Limb (tissue), 2 donors: ENCODE data around the gene SLC27A6.

Experiments used
- DNase-seq, 2 donors: peaks; one replicate each; pipeline ENCODE4 v3.0.0-alpha.2; 2016; ENCODE audit errors: extremely low spot score in 2 of 2

Gene SLC27A6

DNA sequence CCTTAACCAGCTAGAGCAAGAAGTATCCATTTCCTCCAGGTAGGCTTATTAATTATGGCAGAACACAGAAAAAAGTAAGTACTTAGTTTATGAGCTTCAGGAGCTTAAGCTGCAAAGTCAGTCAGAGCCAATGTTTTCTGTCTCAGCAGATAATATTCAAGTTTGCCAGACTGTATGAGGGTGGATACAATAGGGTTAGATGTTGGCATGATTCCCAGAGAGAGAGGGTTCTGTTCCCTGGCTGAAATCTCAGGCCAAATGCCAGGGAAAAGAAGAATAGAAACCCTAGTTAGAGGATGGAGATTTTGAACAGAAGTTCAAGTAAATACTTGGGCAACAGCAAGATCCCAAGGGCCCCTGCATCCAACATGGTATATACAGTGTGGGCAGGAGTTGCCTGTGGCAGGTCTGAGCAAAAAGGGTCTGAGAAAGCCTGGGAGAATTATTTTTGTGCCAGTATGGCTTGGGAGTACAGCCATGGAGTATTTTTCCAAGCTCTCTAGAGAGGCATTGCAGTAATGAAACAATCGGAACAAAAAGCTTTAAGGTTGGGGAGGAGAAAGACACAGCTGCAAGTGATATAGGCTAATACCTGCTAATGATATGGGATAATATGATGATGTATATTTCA, 98.3 kb downstream of the SLC27A6 start:
- DNase-seq, result peak in 1 of 2 donors; percentile 65

DNA sequence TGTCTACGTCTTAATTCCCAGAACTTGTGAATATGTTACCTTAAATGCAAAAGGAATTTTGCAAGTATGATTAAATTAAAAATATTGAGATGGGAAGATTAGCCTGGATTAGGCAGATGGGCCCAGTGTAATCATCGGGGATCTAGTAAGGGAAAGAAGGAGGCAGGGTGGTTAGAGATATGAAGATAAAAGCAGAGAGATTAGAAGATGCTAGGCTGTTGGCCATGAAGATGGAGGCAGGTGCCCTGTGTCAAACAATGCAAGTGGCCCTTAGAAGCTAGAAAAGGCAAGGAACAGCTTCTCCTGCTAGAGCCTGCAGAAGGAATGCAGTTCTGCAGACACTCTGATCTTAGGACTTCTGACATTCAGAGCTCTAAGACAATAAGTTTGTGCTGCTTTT, 100.4 kb downstream of the SLC27A6 start:
- no peak for DNase-seq

DNA sequence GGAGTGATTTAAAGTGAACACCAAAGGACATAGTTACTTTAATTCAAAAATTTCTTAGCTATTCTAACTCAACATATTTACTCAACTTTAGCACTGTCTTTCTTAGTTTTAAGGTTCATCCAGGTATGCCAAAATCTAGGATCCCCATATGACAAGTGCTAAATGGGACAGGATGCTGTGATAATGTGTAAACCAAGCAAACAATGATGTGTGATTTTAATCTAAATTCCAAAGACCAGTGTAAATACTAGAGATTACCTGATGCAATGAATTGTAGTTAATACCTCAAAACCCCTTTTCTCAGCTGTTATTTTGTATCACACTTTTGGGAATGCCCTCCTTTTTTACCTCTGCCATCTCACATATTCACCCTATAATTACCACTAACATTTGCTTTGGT, 102.5 kb downstream of the SLC27A6 start:
- no peak for DNase-seq

DNA sequence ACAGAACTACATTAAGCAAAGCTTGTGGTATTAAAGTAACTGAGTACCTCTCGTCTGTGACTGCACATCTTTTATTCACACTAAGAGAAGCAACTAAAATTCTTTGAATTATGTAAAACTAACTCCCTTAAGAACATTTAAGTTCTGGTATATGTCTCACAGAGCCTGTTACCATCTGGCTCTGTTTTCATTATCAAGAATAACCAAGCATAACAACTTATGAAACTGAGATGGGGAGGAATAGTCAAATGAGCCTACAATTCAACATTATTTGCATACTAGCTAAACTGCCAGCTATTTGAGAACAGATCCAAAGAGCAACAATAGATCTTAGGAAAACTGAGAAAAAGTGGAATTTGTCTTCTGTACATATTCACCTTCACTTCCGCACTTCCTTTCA, 104.0 kb downstream of the SLC27A6 start:
- DNase-seq, result no peak

DNA sequence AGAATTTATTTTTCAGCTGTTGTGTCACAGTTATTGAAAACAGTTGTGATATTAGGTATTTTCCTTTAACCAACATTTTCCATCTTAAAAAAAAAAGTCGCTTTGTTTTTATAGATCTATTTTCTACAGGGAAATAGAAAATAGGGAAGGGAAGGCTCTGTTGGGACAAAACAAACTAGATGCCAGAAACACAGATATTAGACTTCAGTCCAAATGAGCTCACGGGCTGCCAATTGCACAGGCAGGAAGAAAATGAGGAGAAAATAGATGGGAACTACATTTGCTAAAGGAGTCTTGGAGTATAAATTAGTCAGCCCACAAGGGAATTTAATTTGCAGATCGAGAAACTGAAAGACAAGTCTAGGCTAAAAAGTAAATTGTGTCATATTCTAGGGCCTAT, 107.8 kb downstream of the SLC27A6 start:
- DNase-seq, result no peak

DNA sequence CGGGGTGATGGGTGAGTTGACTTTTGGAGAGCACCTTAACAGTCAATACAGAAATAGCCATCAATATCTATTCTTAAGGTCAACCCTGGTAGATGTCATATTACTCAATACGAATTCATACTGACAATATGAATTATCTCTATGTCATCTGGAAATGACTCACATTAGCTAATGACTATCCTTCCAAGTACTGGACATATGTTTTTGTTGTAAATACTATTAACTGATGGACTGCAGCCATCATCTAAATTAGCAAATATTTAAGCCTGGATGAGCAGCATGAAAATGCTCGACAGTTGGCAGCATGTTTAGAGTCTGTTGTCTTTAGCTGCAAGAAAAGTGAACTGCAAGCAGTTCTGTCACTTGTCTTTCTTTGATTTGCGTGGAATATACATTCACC, 109.6 kb downstream of the SLC27A6 start:
- no peak for DNase-seq

DNA sequence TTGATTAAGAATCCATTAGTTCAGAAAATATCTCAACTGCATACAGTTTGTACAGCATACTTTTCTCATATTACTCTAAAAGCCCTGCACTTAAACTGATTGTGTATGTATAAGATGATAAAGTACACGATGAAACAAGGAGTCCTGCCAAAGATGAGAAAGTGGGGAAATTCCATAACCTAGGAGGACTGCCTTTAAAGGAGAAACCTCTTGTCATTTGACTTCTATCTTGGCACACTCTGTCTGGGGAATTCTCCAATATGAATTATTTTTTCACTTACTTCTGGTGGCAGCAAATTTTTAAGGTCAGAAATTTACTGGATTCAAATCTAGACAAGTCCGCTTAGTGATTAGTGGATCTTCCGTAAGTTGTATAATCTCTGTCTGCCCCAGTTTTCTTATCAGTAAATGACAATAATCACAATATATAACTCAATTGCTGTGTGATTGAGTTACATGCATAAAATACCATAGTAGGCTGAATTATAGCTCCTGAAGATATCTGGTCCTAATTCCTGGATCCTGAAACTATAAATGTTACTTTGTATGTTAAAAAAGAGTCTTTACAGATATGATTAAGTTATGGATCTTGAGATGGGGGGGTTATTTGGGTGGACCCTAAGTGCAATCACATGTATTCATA, 112.3 kb downstream of the SLC27A6 start:
- DNase-seq, result no peak

DNA sequence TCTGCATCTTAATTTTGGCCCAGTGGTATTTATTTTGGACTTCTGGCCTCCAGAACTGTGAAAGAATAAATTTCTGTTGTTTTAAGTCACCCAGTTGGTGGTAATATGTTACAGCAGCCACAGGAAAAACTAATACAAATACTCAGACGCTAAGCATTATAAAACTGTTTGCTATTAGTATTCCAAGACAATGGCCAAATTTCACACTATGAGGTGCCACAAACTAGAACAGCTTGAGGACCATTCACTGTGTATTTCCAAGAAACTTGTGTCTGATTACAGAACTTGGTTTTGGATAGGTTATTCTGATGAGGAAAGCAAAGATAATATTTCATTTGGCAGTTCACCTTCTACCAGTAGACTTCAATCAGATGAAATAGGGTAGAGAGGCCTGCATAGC, 113.0 kb downstream of the SLC27A6 start:
- no peak for DNase-seq

DNA sequence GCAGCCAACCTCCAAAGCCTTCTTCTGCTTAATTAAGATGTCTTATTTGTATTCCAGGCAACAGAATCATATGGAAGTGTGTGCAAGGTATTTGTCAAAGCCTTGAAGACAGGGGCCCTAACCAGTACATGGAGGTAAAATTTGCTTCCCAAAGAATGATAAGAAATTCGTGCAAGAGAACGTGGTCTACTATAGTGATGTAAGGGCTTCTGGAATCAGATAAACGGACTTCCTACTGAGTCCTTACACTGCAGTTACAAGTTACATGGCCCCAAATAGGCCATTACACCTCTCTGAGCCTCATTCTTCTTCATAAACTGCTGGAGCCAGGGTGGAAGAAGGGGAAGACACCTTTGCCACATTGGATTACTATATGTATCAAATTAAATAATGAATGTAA, 113.4 kb downstream of the SLC27A6 start:
- no peak for DNase-seq

DNA sequence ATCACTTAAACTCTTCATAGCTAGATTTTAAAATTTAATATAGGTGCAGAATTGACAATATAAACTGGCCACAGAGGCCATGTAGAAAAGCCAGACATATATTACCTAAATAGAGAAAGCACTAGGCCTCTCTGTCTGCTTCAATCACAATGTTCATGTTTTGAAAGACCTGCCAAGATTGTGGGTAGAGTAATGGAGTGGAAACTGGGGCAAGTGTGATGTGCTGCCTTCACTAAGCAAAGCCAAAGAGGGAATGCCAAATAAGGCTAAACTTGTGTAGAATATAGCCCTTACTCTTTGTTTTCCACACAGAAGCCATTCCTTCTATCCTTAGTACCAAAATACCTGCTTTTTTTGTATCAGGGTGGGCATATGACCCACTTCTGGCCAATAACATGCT, 114.2 kb downstream of the SLC27A6 start:
- DNase-seq, result no peak

DNA sequence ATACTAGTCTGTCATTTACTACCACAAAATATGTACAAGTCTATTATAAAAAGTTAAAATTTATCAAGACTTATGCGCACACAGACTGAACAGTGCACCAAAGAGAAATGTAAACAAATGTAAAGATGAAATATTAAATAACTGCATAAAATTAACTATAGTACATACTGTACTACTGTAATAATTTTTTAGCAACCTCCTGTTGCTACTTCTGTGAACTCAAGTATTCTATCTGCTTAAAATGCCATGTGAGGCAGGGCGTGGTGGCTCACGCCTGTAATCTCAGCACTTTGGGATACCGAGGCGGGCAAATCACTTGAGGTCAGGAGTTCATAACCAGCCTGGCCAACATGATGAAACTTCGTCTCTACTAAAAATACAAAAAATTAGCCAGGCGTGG, 115.5 kb downstream of the SLC27A6 start:
- DNase-seq, result no peak

DNA sequence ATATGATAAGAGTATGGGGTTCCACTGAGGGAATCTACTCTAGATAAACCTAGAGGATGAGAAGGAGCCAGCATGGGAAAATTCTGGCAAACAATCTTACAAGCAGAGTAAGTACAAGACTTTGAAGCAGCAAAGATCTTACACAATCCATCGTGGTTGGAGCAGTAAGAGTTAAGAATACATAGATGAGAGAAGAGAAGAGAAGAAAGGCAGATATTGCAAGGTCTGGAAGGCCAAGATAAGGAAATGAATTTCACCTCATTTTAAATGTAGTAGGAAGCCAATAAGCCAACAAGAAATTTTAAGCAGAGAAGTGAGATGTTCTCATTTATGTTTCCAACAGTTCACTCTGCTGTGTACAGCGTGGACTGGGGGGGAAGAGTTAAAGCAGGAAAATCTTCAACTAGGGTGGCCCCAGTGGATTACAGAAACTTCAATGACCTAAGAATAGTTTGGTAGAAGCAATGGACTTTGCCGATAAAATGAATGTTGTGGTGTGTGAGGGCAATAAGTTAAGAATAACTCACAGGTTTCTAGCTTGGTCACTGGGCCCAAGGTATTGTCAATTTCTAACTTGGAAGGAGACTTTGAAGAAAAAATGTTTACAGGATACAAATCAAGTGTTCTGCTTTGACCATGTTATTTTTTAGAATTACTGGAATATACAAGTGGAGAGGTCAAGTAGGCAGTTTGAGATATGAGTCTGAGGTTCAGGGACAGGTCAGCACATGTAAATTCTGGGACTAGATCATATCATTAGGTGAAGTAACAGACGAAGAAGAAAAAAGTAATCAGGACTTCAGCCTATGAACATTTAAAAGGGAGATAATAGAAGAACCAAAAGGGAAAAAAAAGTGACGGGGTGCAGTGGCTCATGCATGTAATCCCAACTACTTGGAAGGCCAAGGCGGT, 117.2 kb downstream of the SLC27A6 start:
- DNase-seq, result no peak
